DOHH2 (cell line): Measurements from ENCODE around the gene PROM2.

Experiments used
- H3F3A ChIP-seq: fragments of 200-600 bp; sonication (generic), shearing (Covaris generic); 2 replicates; pipeline ENCODE4 v1.6.0; 2016; ENCODE audit warnings: antibody characterized with exemption, mild to moderate bottlenecking; ENCODE audit not compliant: control insufficient read depth, insufficient read depth
- H3K27ac ChIP-seq: fragments of 200-600 bp; sonication (generic); 2 replicates; pipeline ENCODE4 v1.5.1; 2014; ENCODE audit warnings: low read depth, mild to moderate bottlenecking, low read length, moderate library complexity
- H3K27me3 ChIP-seq: fragments of 200-600 bp; sonication (generic); 2 replicates; pipeline ENCODE4 v1.6.1; 2014; ENCODE audit warnings: mild to moderate bottlenecking, low read length, mixed read lengths; ENCODE audit not compliant: control insufficient read depth
- H3K36me3 ChIP-seq: fragments of 200-600 bp; sonication (generic); 2 replicates; pipeline ENCODE4 v1.6.1; 2014; ENCODE audit warnings: mild to moderate bottlenecking, low read length, moderate library complexity, mixed read lengths; ENCODE audit not compliant: control insufficient read depth
- H3K4me1 ChIP-seq: fragments of 200-600 bp; sonication (generic); 2 replicates; pipeline ENCODE4 v1.6.1; 2014; ENCODE audit warnings: mild to moderate bottlenecking, low read length, mixed read lengths; ENCODE audit not compliant: control insufficient read depth
- H3K4me2 ChIP-seq: fragments of 200-600 bp; sonication (generic); 2 replicates; pipeline ENCODE4 v1.6.0; 2014; ENCODE audit warnings: mild to moderate bottlenecking, low read length, moderate library complexity
- H3K4me3 ChIP-seq: fragments of 200-600 bp; sonication (generic); 2 replicates; pipeline ENCODE4 v1.5.1; 2014; ENCODE audit warnings: mild to moderate bottlenecking, low read length, mixed read lengths
- H3K79me2 ChIP-seq: fragments of 200-600 bp; sonication (generic); 2 replicates; pipeline ENCODE4 v1.6.1; 2014; ENCODE audit warnings: mild to moderate bottlenecking, low read length, mixed read lengths; ENCODE audit not compliant: control insufficient read depth
- H3K9me2 ChIP-seq: fragments of 200-600 bp; sonication (generic); replicated peaks from 2 replicates; pipeline ENCODE4 v1.6.1; 2014; ENCODE audit warnings: mild to moderate bottlenecking, low read length, mixed read lengths; ENCODE audit not compliant: control insufficient read depth
- H3K9me3 ChIP-seq: fragments of 200-600 bp; sonication (generic); 2 replicates; pipeline ENCODE4 v1.6.1; 2014; ENCODE audit warnings: antibody characterized with exemption, low read length, mixed read lengths; ENCODE audit not compliant: control insufficient read depth, insufficient read depth
- H4K20me1 ChIP-seq: fragments of 200-600 bp; sonication (generic); 2 replicates; pipeline ENCODE4 v1.6.0; 2014; ENCODE audit warnings: low read depth, mild to moderate bottlenecking, antibody characterized with exemption, low read length, moderate library complexity; ENCODE audit not compliant: control insufficient read depth, insufficient read depth
- CTCF ChIP-seq: fragments of 200-600 bp; sonication (generic); IDR thresholded peaks from one replicate; pipeline ENCODE4 v1.5.1; 2014; ENCODE audit warnings: antibody characterized with exemption, mild to moderate bottlenecking, low read depth, low read length; ENCODE audit not compliant: poor library complexity, severe bottlenecking
- EZH2phosphoT487 ChIP-seq: fragments of 200-600 bp; sonication (generic); IDR thresholded peaks from 2 replicates; pipeline ENCODE4 v1.6.1; 2017; ENCODE audit warnings: borderline replicate concordance, mild to moderate bottlenecking, antibody characterized with exemption, low read length, moderate library complexity, mixed read lengths

Gene PROM2

GRCh38 chr2:95264624-95265023, 9.6 kb upstream of the PROM2 start:
- Histone ChIP-seq H3K4me2 (no peak overlapping the region), H4K20me1 (no peaks in the 10 kb centered on the region), H3K27ac (no peak overlapping the region), H3F3A (no peaks in the 10 kb centered on the region), H3K9me3 (no peaks in the 10 kb centered on the region), H3K4me1 (no peaks in the 10 kb centered on the region), H3K79me2 (no peaks in the 10 kb centered on the region), H3K4me3 (no peak overlapping the region), H3K36me3 (no peaks in the 10 kb centered on the region), H3K27me3 (no peaks in the 10 kb centered on the region), H3K9me2 (no peaks in the 10 kb centered on the region)
- TF ChIP-seq EZH2phosphoT487 (no peak), CTCF (no peak)

GRCh38 chr2:95265182-95265581, 9.1 kb upstream of the PROM2 start:
- H3K27ac ChIP-seq = no peak overlapping the region

GRCh38 chr2:95266781-95267430, 7.3 kb upstream of the PROM2 start:
- Histone ChIP-seq H3K4me1 (no peaks in the 10 kb centered on the region), H3F3A (no peaks in the 10 kb centered on the region)

More at GRCh38 chr2:95265182-95265581, 9.1 kb upstream of the PROM2 start:
- H3K4me3 ChIP-seq = no peak overlapping the region
- no peaks in the 10 kb centered on the region for H3K27me3 ChIP-seq
- H3K9me3 ChIP-seq = no peaks in the 10 kb centered on the region
- no peaks in the 10 kb centered on the region for H3K4me1 ChIP-seq
- no peaks in the 10 kb centered on the region for H3K79me2 ChIP-seq
- H3F3A ChIP-seq = no peaks in the 10 kb centered on the region
- H3K4me2 ChIP-seq = no peak overlapping the region
- TF ChIP-seq EZH2phosphoT487 (no peak), CTCF (no peak)
- H4K20me1 ChIP-seq = no peaks in the 10 kb centered on the region
- H3K9me2 ChIP-seq = no peaks in the 10 kb centered on the region
- H3K36me3 ChIP-seq = no peaks in the 10 kb centered on the region

More at GRCh38 chr2:95266781-95267430, 7.3 kb upstream of the PROM2 start:
- no peaks in the 10 kb centered on the region for H4K20me1 ChIP-seq
- no peaks in the 10 kb centered on the region for H3K9me3 ChIP-seq
- TF ChIP-seq CTCF = no peak
- no peak for TF ChIP-seq EZH2phosphoT487
- H3K4me3 ChIP-seq = no peak overlapping the region
- no peaks in the 10 kb centered on the region for H3K27me3 ChIP-seq
- H3K79me2 ChIP-seq = no peaks in the 10 kb centered on the region
- no peaks in the 10 kb centered on the region for H3K36me3 ChIP-seq
- H3K4me2 ChIP-seq = no peak overlapping the region
- H3K27ac ChIP-seq = no peak overlapping the region
- H3K9me2 ChIP-seq = no peaks in the 10 kb centered on the region
